Tibial nerve (tissue), 3 donors: ENCODE measurements around the gene CRHR1.

Experiments
- POLR2A ChIP-seq, 2 donors: fragments of 450-650 bp; IDR thresholded peaks; one replicate each; pipeline ENCODE4 v1.6.1; 2017; ENCODE audit warnings: antibody characterized with exemption in 2 of 2, mild to moderate bottlenecking in 2 of 2, moderate library complexity in 2 of 2
- TF ChIP-seq, protein P1 (sequence below), 5 experiments: fragments of 200-600 bp in 3 of 5; fragments of 450-650 bp in 2 of 5; sonication (generic) in 3 of 5; IDR thresholded peaks; one replicate each; pipeline ENCODE4 v1.5.1; 2016 to 2019; ENCODE audit warnings: antibody characterized with exemption in 5 of 5, mild to moderate bottlenecking in 3 of 5, moderate library complexity in 2 of 5

DNA sequence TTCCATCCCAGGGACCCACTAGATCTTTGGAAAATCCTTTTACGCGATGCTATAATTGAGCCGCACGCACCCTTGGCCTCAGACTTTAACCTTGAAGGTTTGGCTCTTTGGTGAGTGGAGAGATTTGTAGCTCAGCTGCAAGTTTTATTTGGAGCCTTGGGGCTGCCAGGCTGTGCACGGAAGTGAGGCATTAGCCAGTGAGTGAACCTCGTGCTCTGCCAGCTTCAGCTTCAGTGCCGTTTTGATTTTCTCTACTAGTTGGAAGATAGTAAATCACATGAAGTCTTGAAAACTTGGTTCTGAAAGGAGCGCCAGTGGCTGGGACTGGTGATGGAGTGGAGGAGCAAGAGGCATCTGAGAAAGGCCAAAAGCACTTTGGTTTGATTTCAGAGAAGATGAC is 17.3 kb downstream of the CRHR1 start:
- TF ChIP-seq, protein P1, sequence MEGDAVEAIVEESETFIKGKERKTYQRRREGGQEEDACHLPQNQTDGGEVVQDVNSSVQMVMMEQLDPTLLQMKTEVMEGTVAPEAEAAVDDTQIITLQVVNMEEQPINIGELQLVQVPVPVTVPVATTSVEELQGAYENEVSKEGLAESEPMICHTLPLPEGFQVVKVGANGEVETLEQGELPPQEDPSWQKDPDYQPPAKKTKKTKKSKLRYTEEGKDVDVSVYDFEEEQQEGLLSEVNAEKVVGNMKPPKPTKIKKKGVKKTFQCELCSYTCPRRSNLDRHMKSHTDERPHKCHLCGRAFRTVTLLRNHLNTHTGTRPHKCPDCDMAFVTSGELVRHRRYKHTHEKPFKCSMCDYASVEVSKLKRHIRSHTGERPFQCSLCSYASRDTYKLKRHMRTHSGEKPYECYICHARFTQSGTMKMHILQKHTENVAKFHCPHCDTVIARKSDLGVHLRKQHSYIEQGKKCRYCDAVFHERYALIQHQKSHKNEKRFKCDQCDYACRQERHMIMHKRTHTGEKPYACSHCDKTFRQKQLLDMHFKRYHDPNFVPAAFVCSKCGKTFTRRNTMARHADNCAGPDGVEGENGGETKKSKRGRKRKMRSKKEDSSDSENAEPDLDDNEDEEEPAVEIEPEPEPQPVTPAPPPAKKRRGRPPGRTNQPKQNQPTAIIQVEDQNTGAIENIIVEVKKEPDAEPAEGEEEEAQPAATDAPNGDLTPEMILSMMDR (IDR thresholded peaks at IDR 0.05), result no peak
- no peak for TF ChIP-seq POLR2A (IDR thresholded peaks at IDR 0.05)
